NCI-H2196 treated with DMSO at 0.1 percent for 48 hours (cell line): ENCODE data around the gene ORMDL1.
"Not testable (repeated sequence)": the region's sequence is repeated elsewhere in the genome, so short reads cannot be mapped to it uniquely, and the experiment has no call there.

Experiments
- DNase-seq: peaks from one replicate; lab custom pipeline; 2025; ENCODE audit not compliant: unreplicated experiment; lab: John Stamatoyannopoulos, UW

ORMDL1 gene

DNA sequence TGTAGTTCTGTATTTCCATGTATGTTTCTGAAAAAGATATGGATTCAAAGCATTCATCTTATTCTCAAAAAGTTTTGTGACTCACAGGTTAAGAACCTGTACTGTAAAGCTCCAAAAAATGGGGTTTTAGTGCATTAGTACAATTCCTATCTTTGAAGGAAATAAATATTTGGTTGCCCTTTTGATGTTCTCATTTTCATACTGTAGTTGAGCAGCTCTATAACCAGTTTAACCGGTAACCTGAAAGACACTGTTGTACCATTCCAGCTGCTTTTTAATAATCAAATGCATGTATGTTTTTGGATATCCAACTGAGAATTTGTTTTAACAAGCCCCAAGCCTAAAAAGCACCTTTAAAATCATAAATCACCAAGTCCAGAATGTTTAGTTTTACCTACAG is 11.9 kb downstream of the ORMDL1 start:
- DNase-seq = no peak

DNA sequence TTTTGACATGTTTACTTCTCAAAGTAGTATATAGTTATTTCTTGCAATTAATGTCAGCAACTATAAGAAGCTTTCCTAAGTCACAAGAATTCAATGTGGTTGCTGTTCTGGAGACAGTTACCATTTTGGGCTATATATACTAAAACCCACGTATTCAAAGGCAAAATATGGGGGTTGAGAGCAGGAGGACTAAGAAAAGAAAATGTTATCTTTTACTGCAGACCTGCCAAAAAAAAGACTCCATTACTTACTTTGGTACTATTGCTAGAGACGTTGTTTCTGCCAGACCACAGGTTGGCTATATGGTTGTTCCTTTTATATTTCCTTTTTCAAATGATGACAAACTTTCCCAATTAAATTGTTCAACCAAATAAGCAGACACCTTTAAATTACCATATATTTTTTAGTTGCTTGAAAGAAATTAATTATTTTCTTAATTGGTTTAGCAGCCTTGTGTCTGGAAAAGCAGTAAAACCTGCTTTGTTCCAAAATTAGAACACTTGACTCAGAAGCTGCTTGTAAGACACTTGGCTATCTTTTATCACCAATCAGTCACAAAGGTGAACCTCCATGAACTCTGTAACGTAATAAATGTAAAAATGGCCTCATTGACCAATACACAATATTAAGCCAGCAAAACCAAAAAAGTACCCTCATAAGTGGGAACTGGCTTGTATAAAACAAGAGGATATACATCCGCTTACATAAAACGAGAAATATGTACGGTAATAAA is 13.4 kb downstream of the ORMDL1 start:
- DNase-seq = no peak

DNA sequence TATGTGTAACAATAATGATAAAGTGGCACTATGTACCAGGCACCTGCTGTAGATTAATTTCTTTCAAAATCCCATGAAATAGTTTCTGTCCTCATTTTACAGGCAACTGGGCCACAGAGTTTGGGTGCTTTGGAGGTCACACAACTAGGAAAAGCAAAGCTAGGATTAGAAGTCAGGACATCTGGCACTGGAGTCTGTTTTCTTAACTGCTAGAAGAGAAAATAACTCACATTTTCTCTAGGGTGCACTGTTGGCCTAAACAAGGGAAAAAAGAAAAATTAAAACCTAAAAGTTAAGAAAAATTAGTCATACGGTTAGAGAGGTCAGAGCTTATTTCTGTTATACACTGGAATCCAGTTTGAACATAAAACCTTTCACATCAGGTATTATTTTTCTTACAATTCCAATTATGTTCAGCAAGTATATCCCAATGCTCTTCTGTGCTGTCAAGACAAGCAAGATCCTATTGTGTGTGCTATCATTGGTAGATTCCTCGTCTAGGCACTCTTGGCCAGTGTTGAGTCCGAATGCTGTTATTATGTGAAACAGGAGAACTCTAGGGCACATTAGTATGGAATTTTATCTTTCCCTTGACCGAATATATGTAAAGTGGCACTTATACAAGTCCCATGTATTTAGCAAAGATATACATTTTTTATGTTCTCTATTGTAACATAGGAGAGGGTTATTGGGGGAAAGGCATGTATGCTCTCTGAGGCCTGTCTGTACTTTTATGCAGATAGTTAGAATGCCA is 20.1 kb downstream of the ORMDL1 start:
- DNase-seq = no peak

DNA sequence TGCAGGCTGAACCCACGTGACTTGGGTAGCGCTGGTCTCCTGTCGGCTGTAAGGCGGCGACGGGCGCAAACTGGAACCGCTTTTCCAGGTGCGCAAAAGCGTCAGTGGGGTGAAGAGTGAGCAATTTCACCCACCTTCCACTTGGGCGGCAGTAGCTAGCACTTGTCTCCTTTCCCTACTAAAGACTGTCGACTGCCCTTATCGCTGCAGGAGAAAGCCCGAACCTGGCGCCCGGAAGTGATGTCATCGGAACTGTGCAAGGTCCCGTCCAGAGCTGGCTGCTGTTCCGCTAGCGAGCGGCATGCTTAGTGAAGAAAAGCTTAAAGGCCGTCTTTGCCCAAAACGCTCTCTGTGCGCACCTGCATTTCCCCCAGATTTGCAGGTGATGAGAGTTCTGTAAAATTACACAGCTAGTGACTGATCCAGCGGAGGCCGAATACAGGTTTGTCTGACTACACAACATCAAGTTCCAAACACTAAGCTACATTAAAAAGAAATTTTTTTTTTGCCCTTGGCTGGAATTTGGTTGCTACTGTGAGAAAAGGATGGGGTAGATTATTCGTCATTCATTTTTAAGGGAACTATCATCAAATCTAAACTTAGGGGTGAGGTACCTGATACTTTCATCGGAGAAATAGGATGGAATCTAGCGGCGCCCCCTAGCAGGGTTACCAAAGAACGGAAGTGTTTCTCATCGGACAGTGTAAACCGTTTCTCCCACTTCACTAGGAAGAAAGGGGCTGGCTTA is 21.4 kb downstream of the ORMDL1 start, which contains the start of gene OSGEPL1:
Gene OSGEPL1, minus strand, starts transcription at position 242 of the 748 bp plus-strand sequence. CDS start 1,152 bp downstream, outside the sequence.
- DNase-seq = peak; percentile 91

GRCh38 chr2:189762229-189762550 is 21.9 kb downstream of the ORMDL1 start:
- DNase-seq = no peak

DNA sequence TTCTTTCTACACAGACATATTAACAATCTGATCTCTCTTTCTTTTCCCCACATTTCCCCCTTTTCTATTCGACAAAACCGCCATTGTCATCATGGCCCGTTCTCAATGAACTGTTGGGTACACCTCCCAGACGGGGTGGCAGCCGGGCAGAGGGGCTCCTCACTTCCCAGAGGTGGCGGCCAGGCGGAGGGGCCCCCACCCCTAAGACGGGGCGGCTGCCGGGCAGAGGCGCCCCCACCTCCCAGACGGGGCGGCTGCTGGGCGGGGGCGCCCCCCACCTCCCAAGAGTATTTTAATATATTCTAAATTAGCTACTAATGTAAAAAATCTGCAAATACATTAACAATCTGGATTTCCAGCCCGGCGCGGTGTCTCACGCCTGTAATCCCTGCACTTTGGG is 24.0 kb downstream of the ORMDL1 start:
- not testable (repeated sequence) for DNase-seq

DNA sequence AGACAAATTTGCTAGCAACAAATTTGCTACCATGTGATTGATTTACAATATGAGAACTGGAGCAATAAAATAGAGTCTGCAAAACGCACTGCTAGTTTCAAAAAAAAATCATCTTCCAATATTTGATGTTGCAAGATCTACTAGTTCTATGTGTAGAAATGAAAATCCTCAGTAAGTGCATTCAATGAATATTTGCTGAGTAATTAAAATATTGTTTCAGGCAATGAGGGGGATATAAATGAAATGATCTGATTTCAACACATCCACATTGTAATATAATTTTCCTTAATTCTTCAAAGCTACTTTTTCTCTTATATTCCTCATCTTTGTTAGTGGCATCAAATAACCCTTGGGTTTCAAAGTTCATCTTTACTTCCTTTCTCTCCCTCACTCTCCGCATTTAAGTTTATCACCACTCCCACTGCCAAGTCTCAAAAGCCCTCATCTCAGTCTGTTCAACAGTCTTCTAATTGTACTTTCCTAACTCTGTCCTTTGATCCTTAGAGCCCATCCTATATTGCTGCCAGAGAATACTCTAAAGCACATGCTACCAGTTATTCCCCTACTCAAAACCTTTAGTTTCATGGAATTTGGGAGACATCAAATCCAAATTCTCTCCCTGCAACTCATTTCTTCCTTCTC is 27.7 kb downstream of the ORMDL1 start:
- DNase-seq = no peak

- no peak for DNase-seq
Measured at GRCh38 chr2:189751080-189751658, 33.0 kb downstream of the ORMDL1 start.

DNA sequence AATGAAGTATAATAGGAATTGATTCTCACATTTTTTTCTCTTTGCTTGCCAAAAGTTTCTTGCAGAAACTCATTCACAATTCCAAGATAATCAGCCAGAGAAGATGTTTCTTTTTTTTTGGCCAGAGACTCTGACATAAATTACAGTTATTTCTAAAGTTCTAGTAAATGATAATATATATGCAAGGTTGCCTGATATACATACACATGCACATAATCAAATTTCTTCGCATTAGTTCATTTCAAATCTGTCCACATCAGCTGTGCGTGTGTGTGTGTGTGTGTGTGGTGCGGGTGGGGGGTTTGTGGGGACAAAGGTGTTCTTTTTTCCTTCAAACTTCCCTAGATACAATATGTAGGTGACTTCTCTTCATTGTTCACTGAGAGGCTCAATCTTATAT is 54.7 kb downstream of the ORMDL1 start:
- no peak for DNase-seq

- no peak for DNase-seq
Measured at GRCh38 chr2:189726849-189727248, 57.3 kb downstream of the ORMDL1 start.

DNA sequence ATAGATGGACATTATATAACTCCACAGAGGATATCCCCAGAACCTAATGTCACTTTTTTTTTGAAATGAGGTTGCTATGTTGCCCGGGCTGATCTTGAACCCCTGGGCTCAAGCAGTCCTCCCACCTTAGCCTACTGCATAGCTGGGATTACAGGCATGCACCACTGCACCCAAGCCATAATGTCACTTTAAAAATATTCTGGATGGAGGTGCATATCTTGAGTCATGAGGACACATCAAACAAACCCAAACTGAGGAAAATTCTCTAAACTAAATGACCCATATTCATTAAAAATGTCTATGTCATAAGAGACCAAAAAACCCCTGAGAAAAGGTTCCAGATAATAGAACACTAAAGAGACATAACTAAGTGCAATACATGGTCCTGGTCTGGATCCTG is 57.9 kb downstream of the ORMDL1 start:
- no peak for DNase-seq

- DNase-seq = no peak
Measured at GRCh38 chr2:189723192-189723591, 60.9 kb downstream of the ORMDL1 start.
